Common myeloid progenitor, CD34-positive (primary cell): Measurements from ENCODE around the gene MKKS.

Source experiments
- CTCF ChIA-PET: fragments of 350-600 bp; sonication (Branson Sonifier 250); formaldehyde crosslinking; loops from one replicate; lab custom pipeline; 2021; ENCODE audit warnings: antibody characterized with exemption; lab: Charles Lee
- POLR2A ChIA-PET: fragments of 350-600 bp; sonication (Branson Sonifier 250); formaldehyde crosslinking; loops from one replicate; lab custom pipeline; 2021; ENCODE audit warnings: antibody characterized with exemption; lab: Charles Lee
- DNase-seq, 3 donors: peaks; one replicate each; pipeline versions ENCODE4 v3.0.0 to v3.0.0-alpha.2; 2013
- H3K27ac ChIP-seq, 2 experiments: 1 replicate in 1 of 2; 2 replicates in 1 of 2; pipeline ENCODE4 v1.7.0; 2013; ENCODE audit warnings: inconsistent platforms in 2 of 2, low read length in 2 of 2, mild to moderate bottlenecking in 2 of 2, low read depth in 1 of 2, moderate library complexity in 1 of 2; ENCODE audit not compliant: severe bottlenecking in 2 of 2, insufficient read depth in 1 of 2, poor library complexity in 1 of 2
- H3K27me3 ChIP-seq, 5 experiments: replicated peaks in 2 of 5; 1 replicate in 3 of 5; 2 replicates in 2 of 5; pipeline versions ENCODE4 v1.6.1 to v1.7.0; 2013; ENCODE audit warnings: low read length in 4 of 5, mild to moderate bottlenecking in 2 of 5, moderate library complexity in 2 of 5, inconsistent platforms in 1 of 5; ENCODE audit not compliant: insufficient read depth in 5 of 5, control insufficient read depth in 4 of 5
- H3K36me3 ChIP-seq, 4 experiments: 1 replicate in 2 of 4; 2 replicates in 2 of 4; pipeline versions ENCODE4 v1.6.1 to v1.7.0; 2013; ENCODE audit warnings: low read length in 3 of 4, control low read depth in 1 of 4, mild to moderate bottlenecking in 1 of 4; ENCODE audit not compliant: control insufficient read depth in 4 of 4, insufficient read depth in 4 of 4
- H3K4me1 ChIP-seq, 4 experiments: 1 replicate in 3 of 4; 2 replicates in 1 of 4; pipeline versions ENCODE4 v1.6.1 to v1.7.1; 2013; ENCODE audit warnings: low read length in 3 of 4, mild to moderate bottlenecking in 3 of 4, control low read depth in 1 of 4, inconsistent platforms in 1 of 4, moderate library complexity in 1 of 4; ENCODE audit not compliant: control insufficient read depth in 4 of 4, insufficient read depth in 4 of 4; ENCODE audit errors: control extremely low read depth in 1 of 4
- H3K4me3 ChIP-seq, 7 experiments: 1 replicate in 4 of 7; 2 replicates in 3 of 7; pipeline versions ENCODE4 v1.5.1 to v1.7.0; 2013; ENCODE audit warnings: mild to moderate bottlenecking in 7 of 7, low read length in 6 of 7, moderate library complexity in 6 of 7, inconsistent platforms in 2 of 7, low read depth in 2 of 7, control low read depth in 1 of 7; ENCODE audit not compliant: insufficient read depth in 4 of 7, control insufficient read depth in 1 of 7; ENCODE audit errors: extremely low read depth in 1 of 7
- H3K9me3 ChIP-seq, 5 experiments: 1 replicate in 4 of 5; 2 replicates in 1 of 5; pipeline versions ENCODE4 v1.6.1 to v1.7.1; 2013; ENCODE audit warnings: low read length in 4 of 5, mild to moderate bottlenecking in 2 of 5, inconsistent platforms in 1 of 5, low read depth in 1 of 5, moderate library complexity in 1 of 5; ENCODE audit not compliant: control insufficient read depth in 4 of 5, insufficient read depth in 2 of 5; ENCODE audit errors: control extremely low read depth in 1 of 5
- WGBS: methylation state at CpG from one replicate; pipeline ENCODE4 v1.1.5; 2013; ENCODE audit not compliant: insufficient coverage; 5-methylcytosine and 5-hydroxymethylcytosine counted together

MKKS gene

DNA sequence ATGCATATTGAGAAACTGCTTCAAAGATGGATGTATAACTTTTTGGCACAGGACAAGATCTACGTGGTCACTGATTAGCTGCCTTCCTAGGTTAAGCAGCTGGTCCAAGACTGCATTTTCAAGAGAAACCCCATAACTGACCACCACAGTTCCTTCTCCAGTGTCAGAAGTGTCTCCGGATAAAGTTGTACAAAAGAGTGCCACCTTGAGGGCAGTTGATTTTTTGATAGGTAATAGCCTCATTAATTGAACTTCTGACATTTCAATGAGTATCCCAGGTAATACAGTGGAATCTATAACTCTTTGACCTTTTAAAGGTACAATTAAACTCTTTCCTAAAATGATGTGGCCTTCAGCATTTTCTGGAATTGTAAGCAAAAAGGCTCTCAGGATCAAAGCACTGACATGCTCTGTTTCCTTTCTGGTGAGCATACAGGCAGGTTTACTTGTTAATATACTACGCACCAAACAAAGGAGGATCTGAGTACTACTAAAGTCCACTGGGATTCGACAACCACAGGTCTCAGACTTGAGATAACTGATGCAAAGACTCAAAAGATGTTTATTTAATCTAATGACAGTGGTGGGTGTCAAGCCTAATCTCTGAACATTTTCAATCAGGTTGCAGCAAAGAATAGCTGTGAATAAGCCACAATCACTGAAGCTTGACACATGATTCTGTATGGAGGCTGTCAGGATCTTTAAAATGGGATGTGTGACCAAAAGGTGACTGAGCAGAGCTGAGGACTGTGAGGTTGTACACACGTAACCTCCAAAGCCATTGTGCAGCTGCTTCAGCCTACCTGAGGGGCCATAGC, 21.2 kb downstream of the MKKS start:
- no peak for DNase-seq
- CTCF ChIA-PET, result interaction anchor here (1.1 to 5.2 kb wide), 5 partner anchors 12 to 433 kb away, joined by 3 to 23 read pairs (median 3); no protein-coding TSS in a partner anchor
- WGBS, result 95% methylated on average over 4 of the region's 5 CpGs

DNA sequence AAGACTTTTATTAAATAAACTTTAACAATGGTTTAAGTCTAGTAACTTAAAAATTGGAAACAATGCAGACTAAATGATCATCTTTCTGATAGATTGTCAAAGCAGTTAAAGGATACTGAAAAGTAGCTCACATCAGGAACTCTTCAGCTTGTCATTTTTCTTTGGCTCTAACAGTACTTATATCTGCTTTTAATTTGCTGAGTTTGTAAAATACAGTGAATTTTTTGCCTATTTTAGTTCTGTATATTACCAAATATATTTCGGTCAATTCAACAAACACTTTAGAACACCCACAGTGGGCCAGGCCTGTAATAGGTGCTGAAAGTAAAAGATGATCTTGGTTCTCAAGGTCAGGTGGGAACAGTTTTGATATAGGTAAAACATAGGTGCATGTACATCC, 22.3 kb downstream of the MKKS start:
- CTCF ChIA-PET, result interaction anchor here (1.7 to 5.2 kb wide), 2 partner anchors 15 to 186 kb away, joined by 4 to 23 read pairs; no protein-coding TSS in a partner anchor

More for the DNA sequence above, 21.2 kb downstream of the MKKS start:
- no peaks in the 10 kb centered on the region for H3K9me3 ChIP-seq
- peaks cover 0 to 4% (median under 1%) of the 10 kb centered on the region in 4 experiments for H3K4me1 ChIP-seq
- H3K27ac ChIP-seq, result no peak overlapping the region
- no peaks in the 10 kb centered on the region for H3K27me3 ChIP-seq
- POLR2A ChIA-PET, result interaction anchor here (0.6 kb wide), 1 partner anchor 1924 kb away, joined by 4 read pairs; no protein-coding TSS in a partner anchor
- H3K4me3 ChIP-seq, result no peak overlapping the region
- H3K36me3 ChIP-seq, result peaks cover 11 to 25% (median 13%) of the 10 kb centered on the region in 4 experiments

DNA sequence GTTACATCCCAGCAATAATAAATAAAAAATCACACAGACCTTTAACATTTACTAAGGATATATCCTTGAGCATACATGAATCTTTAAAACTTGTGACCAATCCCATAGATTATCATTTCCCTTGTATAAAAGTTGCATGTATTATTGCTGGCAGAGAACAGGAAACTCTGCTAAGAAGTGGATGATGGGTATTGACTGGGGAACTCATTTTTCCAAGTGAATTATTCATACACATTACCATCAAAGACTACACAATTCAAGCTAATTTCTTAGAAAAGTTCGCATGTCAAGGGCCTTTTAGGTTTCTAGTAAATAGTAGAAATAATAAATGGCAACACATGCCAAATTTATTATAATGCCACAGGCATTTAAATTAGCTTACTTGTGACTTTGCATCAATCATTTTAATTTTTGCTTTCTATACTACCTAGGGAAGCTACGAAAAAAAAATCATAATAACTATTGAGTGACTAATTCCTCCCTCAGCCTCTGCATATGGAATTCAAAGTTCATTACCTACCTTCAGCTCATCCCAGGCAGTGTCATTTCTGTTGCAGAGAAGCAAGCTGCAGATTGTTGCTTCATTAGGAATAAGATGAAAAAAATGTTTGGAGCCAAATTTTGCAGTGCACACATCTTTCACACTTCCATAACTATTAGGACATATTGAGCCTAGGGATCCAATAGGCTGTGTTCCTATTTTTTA, 25.8 kb downstream of the MKKS start:
- ChIA-PET CTCF (no interaction called here), POLR2A (no interaction called here)
- Histone ChIP-seq H3K36me3 (peaks cover 8 to 26% (median 14%) of the 10 kb centered on the region in 4 experiments), H3K4me1 (no peaks in the 10 kb centered on the region), H3K27me3 (no peaks in the 10 kb centered on the region), H3K9me3 (no peaks in the 10 kb centered on the region), H3K27ac (no peak overlapping the region), H3K4me3 (no peak overlapping the region)
- WGBS, result 88% methylated on average over 1 of the region's 2 CpGs
- DNase-seq, result no peak

More for the DNA sequence above, 22.3 kb downstream of the MKKS start:
- Histone ChIP-seq H3K27ac (no peak overlapping the region), H3K36me3 (peaks cover 11 to 23% (median 13%) of the 10 kb centered on the region in 4 experiments), H3K27me3 (no peaks in the 10 kb centered on the region), H3K9me3 (no peaks in the 10 kb centered on the region), H3K4me1 (no peaks in the 10 kb centered on the region), H3K4me3 (no peak overlapping the region)
- no peak for DNase-seq
- no CpG with 5 or more reads among the region's 1 CpG for WGBS
- POLR2A ChIA-PET, result no interaction called here

DNA sequence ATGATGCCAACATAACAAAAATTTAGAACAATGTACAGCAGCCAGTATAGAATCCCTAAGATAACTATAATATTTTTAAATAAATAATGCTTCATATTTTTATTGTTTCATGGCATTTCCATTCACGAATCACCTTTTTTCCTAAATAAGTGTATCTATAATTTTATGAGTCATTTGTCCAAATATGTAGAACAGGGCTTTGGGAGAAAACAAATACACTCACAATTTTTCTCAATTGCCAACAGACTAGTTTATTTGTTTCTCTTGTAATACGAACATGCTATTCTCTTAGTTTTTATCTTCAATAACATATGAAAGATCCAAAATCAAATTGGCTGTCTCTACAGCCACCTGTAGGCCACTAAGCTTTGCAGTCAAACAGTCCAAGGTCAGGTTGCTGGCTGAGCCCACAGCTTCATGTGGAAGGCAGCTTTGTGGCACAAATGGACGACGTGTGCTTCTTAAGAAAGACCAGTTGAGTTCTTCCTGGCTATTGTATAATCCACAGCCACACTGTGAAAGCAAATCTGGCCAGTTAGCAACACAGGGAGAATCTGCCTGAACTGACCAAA, 29.0 kb downstream of the MKKS start:
- H3K9me3 ChIP-seq, result no peaks in the 10 kb centered on the region
- H3K4me1 ChIP-seq, result no peaks in the 10 kb centered on the region
- no peaks in the 10 kb centered on the region for H3K27me3 ChIP-seq
- no peak overlapping the region for H3K27ac ChIP-seq
- ChIA-PET POLR2A (no interaction called here), CTCF (interaction anchor here (0.6 kb wide), 1 partner anchor 891 kb away, joined by 3 read pairs; no protein-coding TSS in a partner anchor)
- DNase-seq, result no peak
- WGBS, result 100% methylated on average over 3 of the region's 4 CpGs
- H3K4me3 ChIP-seq, result no peak overlapping the region
- peaks cover 0 to 16% (median 8%) of the 10 kb centered on the region in 4 experiments for H3K36me3 ChIP-seq

DNA sequence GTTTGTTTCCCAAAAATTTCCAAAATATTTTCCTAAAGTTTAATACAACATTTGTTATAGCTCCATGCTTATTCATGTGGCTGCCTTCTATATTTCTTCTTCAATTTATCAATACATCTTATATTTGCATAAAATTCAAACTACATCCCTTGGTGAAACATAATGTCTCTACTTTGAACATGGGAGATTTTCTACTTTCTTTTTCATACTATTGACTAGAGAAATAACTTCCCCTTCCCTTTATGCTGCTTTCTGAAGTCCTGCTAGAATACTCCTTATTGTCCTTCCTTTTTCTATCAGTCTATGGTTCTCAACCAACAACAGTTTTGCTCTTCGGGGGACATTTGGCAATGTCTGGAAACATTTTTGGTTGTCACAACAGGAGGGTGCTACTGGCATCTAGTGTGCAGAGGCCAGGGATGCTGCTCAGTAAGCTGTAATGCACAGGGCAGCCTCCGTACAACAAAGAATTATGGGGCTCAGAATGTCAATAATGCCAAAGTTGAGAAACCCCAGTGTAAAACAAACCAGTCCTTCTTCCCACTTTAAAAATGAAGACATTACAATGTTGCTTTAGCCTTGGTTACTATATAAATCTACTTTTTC, 29.9 kb downstream of the MKKS start:
- Histone ChIP-seq H3K27ac (no peak overlapping the region), H3K9me3 (no peaks in the 10 kb centered on the region), H3K27me3 (no peaks in the 10 kb centered on the region), H3K4me3 (no peak overlapping the region), H3K36me3 (peaks cover 0 to 16% (median 8%) of the 10 kb centered on the region in 4 experiments), H3K4me1 (no peaks in the 10 kb centered on the region)
- ChIA-PET POLR2A (no interaction called here), CTCF (interaction anchor here (0.6 kb wide), 1 partner anchor 892 kb away, joined by 3 read pairs; no protein-coding TSS in a partner anchor)
- peak in 1 of 3 donors; percentile 5 for DNase-seq
- 89% methylated on average over 1 of the region's 2 CpGs for WGBS

DNA sequence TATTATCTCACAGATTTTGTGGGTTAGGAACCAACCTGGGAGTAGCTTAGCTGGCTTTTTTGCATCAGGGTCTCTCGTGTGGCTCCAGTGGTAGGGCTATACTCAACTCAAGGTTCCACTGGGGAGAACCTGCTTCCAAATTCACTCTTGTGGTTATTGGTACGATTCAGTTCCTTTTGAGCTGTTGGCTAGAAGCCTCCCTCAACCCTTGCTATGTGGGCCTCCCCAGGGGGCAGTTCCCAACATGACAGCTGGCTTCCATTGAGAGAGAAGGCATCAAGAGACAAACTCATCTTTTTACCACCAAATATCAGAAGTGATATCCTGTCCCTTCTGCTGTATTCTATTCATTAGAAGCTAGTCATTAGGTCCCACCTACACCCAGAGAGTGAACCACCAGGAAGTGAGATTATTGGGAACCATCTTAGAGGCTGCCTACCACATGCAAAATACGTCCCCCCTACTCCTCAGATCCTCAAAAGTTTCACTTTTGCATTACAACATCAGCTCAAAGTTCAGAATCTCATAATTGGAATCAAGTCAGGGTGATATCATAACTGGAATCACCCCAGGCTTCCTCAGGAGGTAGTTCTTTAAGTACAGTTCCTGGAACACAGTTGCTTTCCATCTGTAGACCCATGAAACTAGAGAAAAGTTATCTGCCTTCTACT, 30.9 kb downstream of the MKKS start:
- ChIA-PET CTCF (no interaction called here), POLR2A (no interaction called here)
- Histone ChIP-seq H3K27me3 (no peaks in the 10 kb centered on the region), H3K4me3 (no peak overlapping the region), H3K9me3 (no peaks in the 10 kb centered on the region), H3K27ac (no peak overlapping the region), H3K36me3 (peaks cover 0 to 16% (median 8%) of the 10 kb centered on the region in 4 experiments), H3K4me1 (no peaks in the 10 kb centered on the region)
- WGBS, result 80% methylated on average over 3 of the region's 3 CpGs
- DNase-seq, result no peak
